Activated T-cell treated with anti-CD3 and anti-CD28 coated beads, Interleukin-2, amount 50 U/mL, for 4 hours (primary cell): ENCODE data around the gene BMF. TPM values are rescaled to one million over a fixed set of nuclear protein-coding genes. Genes with fewer than 3 reads are reported as not detected.
"Not testable (repeated sequence)": the region's sequence is repeated elsewhere in the genome, so short reads cannot be mapped to it uniquely, and the experiment has no call there.

Source experiments
- ATAC-seq, 2 donors: fragments of 200-7000 bp; cut with Tn5 transposase; one replicate each; pipeline ENCODE4 v1.10.0; 2021
- DNase-seq: peaks from one replicate; pipeline ENCODE4 v3.0.0-alpha.2; 2020
- H3K27me3 Mint-ChIP-seq: one replicate; pipeline ENCODE4 v1.8.0; 2021; ENCODE audit warnings: low read depth, mixed read lengths
- H3K36me3 Mint-ChIP-seq: one replicate; pipeline ENCODE4 v1.8.0; 2022; ENCODE audit warnings: mixed read lengths; ENCODE audit not compliant: insufficient read depth
- H3K4me1 Mint-ChIP-seq: one replicate; pipeline ENCODE4 v1.8.0; 2021; ENCODE audit warnings: low read depth, mixed read lengths
- H3K4me3 Mint-ChIP-seq: one replicate; pipeline ENCODE4 v1.8.0; 2021; ENCODE audit warnings: mild to moderate bottlenecking, moderate library complexity, mixed read lengths
- H3K9me3 Mint-ChIP-seq: one replicate; pipeline ENCODE4 v1.8.0; 2021; ENCODE audit warnings: mixed read lengths
- total RNA-seq, 3 donors: library from RNA; stranded (reverse); gene quantifications; one replicate each; pipeline ENCODE4 v1.2.1, GENCODE V29; 2021

Gene BMF
- total RNA-seq, 3 donors from 2014 or later: 3.1 to 7.1 (median 6.6) TPM

DNA sequence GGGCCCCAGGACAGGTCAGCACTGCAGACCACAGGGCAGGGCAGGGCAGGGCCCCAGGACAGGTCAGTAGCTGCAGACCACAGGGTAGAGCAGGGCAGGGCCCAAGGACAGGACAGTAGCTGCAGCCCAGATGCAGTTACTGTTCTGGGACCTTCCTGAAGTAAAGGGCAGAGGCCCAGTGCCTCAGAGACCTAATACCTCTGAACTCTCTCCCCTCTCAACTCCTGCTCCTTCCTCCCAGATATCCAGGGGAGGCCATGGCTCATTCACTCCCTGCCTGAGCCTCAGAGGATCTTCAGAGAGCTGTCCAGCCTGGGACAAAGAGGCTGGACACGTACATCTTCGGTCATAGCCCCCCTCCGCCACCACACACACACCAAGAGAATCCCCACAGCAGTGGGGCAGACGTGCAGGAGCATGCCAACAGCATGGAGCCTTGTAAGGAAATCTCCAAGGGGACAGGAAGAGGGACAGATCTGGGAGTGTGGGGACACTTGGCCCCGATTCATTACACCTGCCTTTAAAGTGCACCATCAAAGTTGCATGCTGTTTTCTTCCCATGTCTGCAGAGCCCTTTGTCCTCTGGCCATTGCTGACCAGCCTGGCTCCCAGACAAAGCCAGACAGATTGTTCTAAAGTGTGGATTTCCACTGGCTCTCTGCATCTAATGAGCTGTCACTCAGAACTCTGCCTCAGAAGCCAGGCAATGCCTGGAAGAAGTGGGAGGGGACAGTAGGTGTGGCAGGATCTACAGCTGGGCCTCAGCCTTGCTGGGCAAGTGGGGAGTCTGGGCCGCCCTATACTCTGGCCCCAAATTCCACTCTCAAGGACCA, 28.0 kb upstream of the BMF start:
- Mint-ChIP-seq H3K36me3 (no peaks in the 10 kb centered on the region), H3K9me3 (no peaks in the 10 kb centered on the region), H3K4me1 (no peaks in the 10 kb centered on the region)

DNA sequence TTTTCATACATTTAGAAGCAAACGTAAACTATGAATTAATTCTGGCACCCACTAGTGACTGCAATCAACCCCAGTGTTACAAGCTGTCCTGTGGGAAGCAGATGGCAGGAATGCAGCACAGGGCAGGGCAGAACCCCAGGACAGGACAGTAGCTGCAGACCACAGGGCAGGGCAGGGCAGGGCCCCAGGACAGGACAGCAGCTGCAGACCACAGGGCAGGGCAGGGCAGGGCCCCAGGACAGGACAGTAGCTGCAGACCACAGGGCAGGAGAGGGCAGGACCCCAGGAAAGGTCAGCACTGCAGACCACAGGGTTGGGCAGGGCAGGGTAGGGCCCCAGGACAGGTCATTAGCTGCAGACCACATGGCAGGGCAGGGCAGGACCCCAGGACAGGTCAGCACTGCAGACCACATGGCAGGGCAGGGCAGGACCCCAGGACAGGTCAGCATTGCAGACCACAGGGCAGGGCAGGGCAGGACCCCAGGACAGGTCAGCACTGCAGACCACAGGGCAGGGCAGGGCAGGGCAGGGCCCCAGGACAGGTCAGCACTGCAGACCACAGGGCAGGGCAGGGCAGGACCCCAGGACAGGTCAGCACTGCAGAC, 27.3 kb upstream of the BMF start:
- not testable (repeated sequence) for H3K9me3 Mint-ChIP-seq, H3K4me1 Mint-ChIP-seq, DNase-seq, H3K36me3 Mint-ChIP-seq, H3K27me3 Mint-ChIP-seq, H3K4me3 Mint-ChIP-seq, ATAC-seq

More for the DNA sequence above, 28.0 kb upstream of the BMF start:
- Mint-ChIP-seq H3K4me3 (no peak overlapping the region), H3K27me3 (peaks cover 2% of the 10 kb centered on the region)
- ATAC-seq (no peak), DNase-seq (no peak)

DNA sequence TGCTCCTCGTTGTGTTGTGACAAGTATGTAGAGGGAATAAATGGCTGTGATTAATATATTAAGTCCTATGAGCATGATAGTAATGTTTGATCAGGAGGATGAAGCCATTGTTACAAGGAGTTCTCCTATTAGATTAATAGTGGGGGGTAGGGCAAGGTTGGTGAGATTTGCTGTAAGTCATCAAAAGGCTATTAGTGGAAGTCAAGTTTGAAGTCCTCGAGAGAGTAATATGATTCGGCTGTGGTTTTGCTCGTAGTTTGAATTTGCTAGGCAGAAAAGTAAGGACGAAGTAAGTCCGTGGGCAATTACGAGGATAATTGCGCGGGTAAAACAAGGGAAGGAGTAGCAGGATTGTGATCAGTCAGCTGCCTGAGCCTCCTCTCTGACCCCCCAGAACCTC, 26.2 kb upstream of the BMF start:
- Mint-ChIP-seq H3K4me1 (no peaks in the 10 kb centered on the region), H3K27me3 (peaks cover 6% of the 10 kb centered on the region), H3K36me3 (no peaks in the 10 kb centered on the region), H3K4me3 (no peak overlapping the region), H3K9me3 (no peaks in the 10 kb centered on the region)
- no peak for ATAC-seq
- DNase-seq: no peak

DNA sequence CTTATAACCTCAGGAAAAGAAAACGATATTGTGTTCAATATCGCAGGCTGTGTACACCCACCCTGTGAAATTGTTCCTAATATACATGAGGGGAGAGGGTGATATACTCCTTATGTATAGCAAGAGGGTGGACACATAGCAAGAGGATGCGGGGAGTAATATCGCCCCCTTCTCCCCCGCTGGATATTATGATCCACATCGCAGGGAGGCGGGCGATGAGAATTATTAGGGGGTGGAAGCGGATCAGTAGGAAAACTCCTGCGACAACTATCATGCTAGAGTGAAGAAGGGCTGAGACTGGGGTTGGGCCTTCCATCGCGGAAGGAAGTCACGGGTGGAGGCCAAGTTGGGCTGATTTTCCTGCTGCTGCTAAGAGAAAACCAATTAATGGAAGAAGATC, 24.9 kb upstream of the BMF start:
- no peak overlapping the region for H3K4me3 Mint-ChIP-seq
- no peaks in the 10 kb centered on the region for H3K9me3 Mint-ChIP-seq
- no peak for ATAC-seq
- H3K36me3 Mint-ChIP-seq: no peaks in the 10 kb centered on the region
- H3K4me1 Mint-ChIP-seq: no peaks in the 10 kb centered on the region
- DNase-seq: no peak
- H3K27me3 Mint-ChIP-seq: peaks cover 14% of the 10 kb centered on the region

DNA sequence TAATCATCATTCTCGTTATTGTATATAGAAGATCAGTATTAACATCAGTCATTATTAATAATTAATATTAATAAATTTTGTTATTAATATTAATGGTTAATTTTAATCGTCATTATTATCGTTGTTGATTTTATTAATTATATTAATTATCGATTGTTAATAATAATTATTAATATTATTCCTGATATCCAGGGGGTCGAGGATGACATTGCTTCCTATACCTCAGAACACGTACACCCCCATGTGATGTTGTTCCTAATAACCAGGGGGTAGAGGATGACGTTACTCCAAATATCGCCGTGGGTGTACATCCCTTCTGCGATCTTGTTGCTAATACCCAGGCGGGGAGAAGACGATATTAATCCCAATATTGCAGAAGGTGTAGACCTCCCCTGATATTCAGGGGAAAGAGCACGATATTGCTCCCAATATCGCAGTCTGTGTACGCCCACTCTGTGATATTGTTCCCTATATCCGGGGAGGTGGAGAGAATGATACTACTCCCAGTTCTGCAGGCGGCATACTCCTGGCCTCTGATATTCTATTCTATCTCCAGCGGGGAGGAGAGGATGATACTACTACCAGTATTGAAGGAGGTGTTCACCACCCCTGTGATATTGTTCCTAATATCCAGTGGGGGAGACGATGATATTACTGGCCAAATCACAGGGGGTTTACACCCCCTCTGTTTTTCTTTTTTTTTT, 22.3 kb upstream of the BMF start:
- Mint-ChIP-seq H3K27me3 (peaks cover 11% of the 10 kb centered on the region), H3K4me3 (no peak overlapping the region), H3K9me3 (no peaks in the 10 kb centered on the region), H3K4me1 (no peaks in the 10 kb centered on the region), H3K36me3 (no peaks in the 10 kb centered on the region)
- DNase-seq: no peak
- no peak for ATAC-seq

DNA sequence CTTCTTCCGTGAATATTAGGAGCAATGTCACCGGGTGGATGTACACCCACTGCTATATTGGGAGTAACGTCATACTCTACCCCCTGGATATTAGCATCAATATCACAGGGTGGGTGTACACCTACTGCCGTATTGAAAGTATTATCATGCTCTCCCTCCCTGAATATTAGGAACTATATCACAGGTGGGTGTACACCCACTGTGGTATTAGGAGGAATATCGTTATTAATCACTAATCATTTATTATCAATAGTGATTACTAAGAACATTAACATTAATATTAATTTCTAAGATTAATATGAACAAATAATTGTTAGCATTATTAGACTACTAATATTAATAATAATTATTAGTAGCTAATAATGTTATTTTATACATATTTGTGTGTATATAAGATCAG, 21.4 kb upstream of the BMF start:
- ATAC-seq (no peak), DNase-seq (no peak)
- Mint-ChIP-seq H3K4me1 (no peaks in the 10 kb centered on the region), H3K4me3 (no peak overlapping the region), H3K9me3 (no peaks in the 10 kb centered on the region), H3K36me3 (no peaks in the 10 kb centered on the region), H3K27me3 (peaks cover 11% of the 10 kb centered on the region)

DNA sequence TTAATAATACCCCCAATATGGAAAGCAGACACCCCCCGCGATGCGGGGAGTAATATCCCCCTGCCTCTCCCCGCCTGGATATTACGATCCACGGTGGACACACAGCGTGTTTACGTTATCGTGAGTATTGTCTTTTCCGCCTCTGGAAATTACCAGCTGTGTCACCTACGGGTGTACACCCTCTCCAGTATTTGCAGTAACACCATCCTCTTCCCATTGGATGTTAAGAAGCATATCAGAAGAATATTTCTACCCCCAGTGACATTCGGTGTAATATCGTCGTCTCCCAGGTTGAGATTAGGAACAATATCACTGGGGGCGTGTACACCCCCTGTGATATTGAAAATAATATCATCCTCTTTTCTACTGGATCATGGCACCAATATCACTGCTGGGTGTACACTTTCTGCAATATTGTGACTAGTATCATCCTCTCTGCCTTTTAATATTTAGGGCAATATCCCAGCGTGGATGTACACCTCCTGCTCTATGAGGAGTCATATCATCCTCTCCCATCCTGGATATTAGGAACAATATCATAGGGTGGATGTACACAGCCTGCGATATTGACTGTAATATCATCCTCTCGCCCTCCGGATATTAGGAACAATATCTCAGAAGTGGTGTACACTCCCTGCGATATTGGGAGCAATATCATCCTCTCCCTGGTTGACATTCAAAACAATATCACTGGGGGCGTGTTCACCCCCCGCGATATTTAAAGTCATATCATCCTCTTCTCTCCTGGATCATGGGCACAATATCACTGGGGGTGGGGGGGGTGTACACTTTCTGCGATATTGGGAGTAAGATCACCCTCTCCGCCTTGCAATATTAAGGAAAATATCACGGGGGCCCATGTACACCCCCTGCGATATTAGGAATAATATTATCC, 20.3 kb upstream of the BMF start:
- Mint-ChIP-seq H3K27me3 (peaks cover 11% of the 10 kb centered on the region), H3K4me3 (no peak overlapping the region), H3K9me3 (no peaks in the 10 kb centered on the region), H3K36me3 (no peaks in the 10 kb centered on the region), H3K4me1 (no peaks in the 10 kb centered on the region)
- ATAC-seq (peak; percentile 32 to 45), DNase-seq (no peak)

DNA sequence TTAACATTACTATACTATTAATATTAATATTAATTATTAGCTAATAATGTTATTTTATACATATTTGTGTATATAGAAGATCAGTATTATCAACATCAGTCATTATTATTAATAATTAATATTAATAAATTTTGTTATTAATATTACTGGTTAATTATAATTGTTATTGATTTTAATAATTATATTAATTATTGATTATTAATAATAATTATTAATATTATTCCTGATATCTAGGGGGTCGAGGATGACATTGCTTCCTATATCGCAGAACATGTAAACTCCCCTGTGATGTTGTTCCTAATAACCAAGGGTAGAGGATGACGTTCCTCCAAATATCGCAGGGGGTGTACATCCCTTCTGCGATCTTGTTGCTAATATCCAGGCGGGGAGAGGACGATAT, 17.3 kb upstream of the BMF start:
- H3K36me3 Mint-ChIP-seq: no peaks in the 10 kb centered on the region
- peaks cover 9% of the 10 kb centered on the region for H3K27me3 Mint-ChIP-seq

DNA sequence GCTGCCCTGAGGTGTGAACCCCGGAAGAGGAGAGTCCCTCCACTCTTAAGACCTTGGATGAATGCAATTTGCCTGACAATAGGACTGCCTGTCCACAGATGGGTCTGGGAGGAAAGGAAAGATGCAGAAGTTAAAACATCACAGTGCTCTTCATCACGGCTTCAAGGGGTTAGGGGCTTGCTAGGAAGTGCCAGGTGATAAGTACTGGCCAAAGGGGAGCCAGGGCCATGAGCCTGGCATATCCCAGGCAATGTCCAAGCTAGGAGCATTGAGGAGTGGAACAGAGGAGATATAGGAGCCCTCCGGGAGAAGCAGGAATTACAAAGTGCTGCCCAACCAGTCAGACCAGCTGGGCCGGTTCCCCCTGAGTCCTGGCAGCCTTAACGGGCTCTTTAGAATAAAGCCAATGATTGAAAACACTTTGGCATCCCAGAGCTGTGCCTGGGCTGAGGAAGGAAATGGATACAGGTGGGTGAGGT, 16.2 kb upstream of the BMF start:
- ATAC-seq, H3K36me3 Mint-ChIP-seq, H3K27me3 Mint-ChIP-seq, H3K4me3 Mint-ChIP-seq, H3K4me1 Mint-ChIP-seq, H3K9me3 Mint-ChIP-seq, DNase-seq: not testable (repeated sequence)

More for the DNA sequence above, 17.3 kb upstream of the BMF start:
- no peaks in the 10 kb centered on the region for H3K4me1 Mint-ChIP-seq
- H3K4me3 Mint-ChIP-seq: no peak overlapping the region
- H3K9me3 Mint-ChIP-seq: no peaks in the 10 kb centered on the region
- no peak for ATAC-seq
- DNase-seq: no peak

DNA sequence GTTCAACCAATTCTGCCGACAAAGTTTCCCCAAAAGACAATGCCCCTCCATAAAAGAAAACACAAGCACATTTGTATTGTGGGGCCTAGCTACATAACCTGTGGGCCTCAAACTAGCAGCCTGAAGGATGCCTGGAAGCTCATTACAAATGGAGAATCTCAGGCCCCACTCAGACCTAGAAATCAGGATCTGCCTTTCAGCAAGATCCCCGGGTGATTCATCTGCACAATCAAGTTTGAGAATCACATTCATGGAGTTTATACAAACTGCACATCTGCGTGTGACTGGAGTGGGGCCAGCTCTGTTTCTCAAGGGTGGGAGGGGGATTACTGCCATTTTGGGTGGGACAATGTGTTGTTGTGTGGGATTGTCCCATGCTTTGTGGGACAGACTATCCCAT, 15.7 kb upstream of the BMF start:
- H3K4me1 Mint-ChIP-seq, H3K27me3 Mint-ChIP-seq, ATAC-seq, DNase-seq, H3K9me3 Mint-ChIP-seq, H3K36me3 Mint-ChIP-seq, H3K4me3 Mint-ChIP-seq: not testable (repeated sequence)

DNA sequence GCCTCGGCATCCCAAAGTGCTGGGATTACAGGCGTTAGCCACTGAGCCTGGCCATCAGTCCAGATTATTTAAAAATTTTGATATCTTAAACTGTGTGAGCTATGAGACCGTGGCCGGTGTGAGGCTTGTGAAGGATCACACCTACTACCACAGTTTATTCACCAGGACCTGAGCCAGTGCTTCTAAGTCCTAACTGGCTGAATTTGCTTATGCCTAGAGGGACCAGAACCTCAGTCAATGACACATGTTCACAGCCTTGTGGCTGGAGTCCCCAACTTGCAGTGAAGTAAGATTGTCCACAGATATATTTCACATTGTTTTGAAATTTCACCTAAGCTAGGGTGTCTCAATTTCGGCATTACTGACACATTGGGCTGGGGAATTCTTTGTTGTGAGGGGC, 15.2 kb upstream of the BMF start:
- H3K27me3 Mint-ChIP-seq, H3K4me1 Mint-ChIP-seq, H3K4me3 Mint-ChIP-seq, DNase-seq, H3K9me3 Mint-ChIP-seq, ATAC-seq, H3K36me3 Mint-ChIP-seq: not testable (repeated sequence)

DNA sequence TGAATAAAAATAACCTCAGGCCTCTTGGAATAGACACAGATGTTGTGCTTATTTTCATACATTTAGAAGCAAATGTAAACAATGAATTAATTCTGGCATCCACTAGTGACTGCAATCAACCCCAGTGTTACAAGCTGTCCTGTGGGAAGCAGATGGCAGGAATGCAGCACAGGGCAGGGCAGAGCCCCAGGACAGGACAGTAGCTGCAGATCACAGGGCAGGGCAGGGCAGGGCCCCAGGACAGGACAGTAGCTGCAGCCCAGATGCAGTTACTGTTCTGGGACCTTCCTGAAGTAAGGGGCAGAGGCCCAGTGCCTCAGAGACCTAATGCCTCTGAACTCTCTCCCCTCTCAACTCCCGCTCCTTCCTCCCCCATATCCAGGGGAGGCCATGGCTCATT, 14.3 kb upstream of the BMF start:
- H3K36me3 Mint-ChIP-seq, H3K4me1 Mint-ChIP-seq, H3K4me3 Mint-ChIP-seq, ATAC-seq, DNase-seq, H3K9me3 Mint-ChIP-seq, H3K27me3 Mint-ChIP-seq: not testable (repeated sequence)

DNA sequence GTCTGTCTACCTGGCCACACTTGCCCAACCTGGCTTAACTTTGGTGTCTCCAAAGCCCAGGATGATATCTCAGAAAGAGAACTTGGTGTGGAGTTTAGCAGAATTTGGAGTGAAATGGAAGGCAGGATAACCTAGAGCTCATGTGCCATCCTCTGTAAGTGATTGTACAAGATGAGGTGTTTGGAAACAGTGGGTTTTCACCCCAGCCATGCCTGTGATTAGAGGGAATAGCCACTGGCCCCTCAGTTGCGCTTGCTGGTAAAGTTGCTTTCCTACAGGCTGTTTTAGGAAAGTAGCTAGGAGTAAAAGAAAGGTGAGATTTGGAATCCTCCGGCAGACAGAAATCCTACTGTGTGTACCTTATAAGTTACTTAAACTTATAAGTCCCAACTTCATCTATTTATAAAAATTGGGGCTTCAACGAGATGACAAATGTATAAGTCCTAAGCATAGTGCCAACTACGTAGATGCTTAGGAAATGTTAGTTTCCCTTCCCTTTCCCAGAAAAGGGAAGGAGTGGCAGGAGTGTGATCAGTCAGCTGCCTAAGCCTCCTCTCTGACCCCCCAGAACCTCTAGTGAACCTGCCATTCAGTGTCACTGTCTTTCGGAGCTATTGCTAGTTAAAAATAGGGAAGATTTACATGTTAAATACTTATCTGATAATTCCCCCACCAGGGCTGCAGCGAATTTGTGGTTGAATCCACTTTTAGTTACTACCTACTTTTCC, 13.4 kb upstream of the BMF start:
- no peak overlapping the region for H3K4me3 Mint-ChIP-seq
- DNase-seq (no peak), ATAC-seq (no peak)

More for the DNA sequence above, 13.4 kb upstream of the BMF start:
- H3K36me3 Mint-ChIP-seq: no peaks in the 10 kb centered on the region
- no peaks in the 10 kb centered on the region for H3K4me1 Mint-ChIP-seq
- no peaks in the 10 kb centered on the region for H3K9me3 Mint-ChIP-seq
- H3K27me3 Mint-ChIP-seq: no peaks in the 10 kb centered on the region
